DOHH2 (cell line): ENCODE data around the gene TTLL10.

Experiments
- CTCF ChIP-seq: fragments of 200-600 bp; sonication (generic); IDR thresholded peaks from one replicate; pipeline ENCODE4 v1.5.1; 2014; ENCODE audit warnings: antibody characterized with exemption, mild to moderate bottlenecking, low read depth, low read length; ENCODE audit not compliant: poor library complexity, severe bottlenecking
- EZH2phosphoT487 ChIP-seq: fragments of 200-600 bp; sonication (generic); IDR thresholded peaks from 2 replicates; pipeline ENCODE4 v1.6.1; 2017; ENCODE audit warnings: borderline replicate concordance, mild to moderate bottlenecking, antibody characterized with exemption, low read length, moderate library complexity, mixed read lengths

GRCh38 chr1:1171546-1172340 is 1.9 kb upstream of the TTLL10 start:
- TF ChIP-seq CTCF: no peak
- TF ChIP-seq EZH2phosphoT487: no peak
